Effector CD4-positive, alpha-beta T cell (primary cell): ENCODE results near the gene MID1IP1.
A peak's percentile ranks its signal among the peaks of the same experiment; 100 is the strongest.

Experiments
- DNase-seq: peaks from one replicate; pipeline ENCODE4 v3.0.0-alpha.2; 2020
- total RNA-seq: gene quantifications from one replicate; lab custom pipeline; 2026; lab: John Stamatoyannopoulos, UW

Gene MID1IP1, protein sequence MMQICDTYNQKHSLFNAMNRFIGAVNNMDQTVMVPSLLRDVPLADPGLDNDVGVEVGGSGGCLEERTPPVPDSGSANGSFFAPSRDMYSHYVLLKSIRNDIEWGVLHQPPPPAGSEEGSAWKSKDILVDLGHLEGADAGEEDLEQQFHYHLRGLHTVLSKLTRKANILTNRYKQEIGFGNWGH
- total RNA-seq = 40.3 reads per million, percentile 63 among the genes with 10 or more reads in this experiment

- DNase-seq = peak; percentile 63
Measured at GRCh38 chrX:38800981-38801845, at the start of gene MID1IP1. TSS of gene MID1IP1 (plus strand) at chrX:38801459. CDS start at chrX:38804947, 3,488 bp downstream.

DNA sequence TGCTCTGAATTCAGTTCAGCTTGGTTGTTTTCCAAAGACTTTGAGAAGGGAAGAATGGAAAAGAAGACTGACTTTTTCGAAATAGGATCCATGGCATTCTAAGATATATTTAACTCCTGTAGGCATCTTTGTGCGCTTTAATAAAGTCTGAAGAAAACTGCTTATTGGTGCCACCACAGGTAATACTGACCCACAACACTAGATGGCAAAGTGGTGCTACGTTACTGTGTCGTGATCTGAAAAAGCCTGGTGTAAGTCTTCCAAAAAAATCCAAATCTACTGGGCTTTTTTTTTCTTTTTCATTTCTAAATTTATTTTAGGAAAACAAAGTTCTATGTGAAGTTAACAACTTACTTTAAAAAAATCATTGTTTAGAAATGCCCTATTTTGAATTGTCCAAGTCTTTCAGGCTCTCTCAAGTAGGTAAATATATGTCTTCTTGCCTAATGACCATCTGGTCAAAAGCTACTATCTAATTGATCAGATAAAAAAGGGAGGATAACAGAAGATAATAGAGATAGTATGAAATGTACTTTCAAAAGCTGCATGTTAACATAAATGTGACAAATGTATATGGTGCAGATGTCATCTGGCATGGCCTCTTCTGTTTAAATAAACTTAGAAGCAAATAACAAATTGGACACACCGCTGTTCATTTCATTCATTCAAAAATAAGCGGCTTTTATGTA is 47.0 kb upstream of the MID1IP1 start:
- DNase-seq = no peak

DNA sequence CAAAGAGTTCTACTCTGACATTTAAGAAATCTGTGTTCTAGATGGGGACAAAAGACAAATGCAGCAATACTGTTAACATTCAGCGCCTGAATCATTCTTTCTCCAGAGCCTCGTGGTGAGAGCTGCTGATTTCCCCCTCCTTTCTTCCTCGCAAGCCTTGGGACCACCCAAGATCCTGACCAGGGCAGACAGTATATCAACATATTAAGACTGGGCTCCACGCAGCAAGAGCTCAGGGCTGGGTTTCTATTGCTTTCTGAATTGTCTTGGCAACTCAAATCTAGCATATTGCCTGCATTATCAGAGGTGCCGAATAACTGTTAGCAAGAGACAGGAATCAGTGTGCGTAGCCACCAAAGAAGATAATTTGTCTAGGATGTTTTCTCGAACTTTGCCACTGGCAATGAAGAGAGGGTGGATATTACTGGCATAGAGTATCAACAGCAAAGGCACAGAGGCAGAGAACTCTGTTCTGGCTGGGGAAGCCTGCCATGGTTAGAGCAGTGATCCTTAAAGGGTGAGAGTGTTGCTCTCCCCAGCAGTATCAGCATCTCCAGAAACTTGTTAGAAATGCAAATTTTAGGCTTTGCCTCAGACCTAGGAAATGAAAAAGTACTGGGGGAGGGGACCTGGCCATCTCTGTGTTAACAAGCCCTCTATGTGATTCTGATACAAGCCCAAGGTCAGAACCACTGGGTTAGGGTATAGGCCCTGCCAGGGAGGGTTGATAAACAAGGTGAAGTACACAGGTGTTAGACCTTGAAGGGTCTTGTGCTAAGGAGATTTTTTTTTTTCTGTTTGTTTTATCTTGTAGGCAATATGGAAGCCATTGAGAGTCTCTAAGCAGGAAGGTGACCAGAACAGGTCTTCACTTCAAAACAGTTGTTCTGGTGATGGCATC is 46.2 kb upstream of the MID1IP1 start:
- DNase-seq = no peak

DNA sequence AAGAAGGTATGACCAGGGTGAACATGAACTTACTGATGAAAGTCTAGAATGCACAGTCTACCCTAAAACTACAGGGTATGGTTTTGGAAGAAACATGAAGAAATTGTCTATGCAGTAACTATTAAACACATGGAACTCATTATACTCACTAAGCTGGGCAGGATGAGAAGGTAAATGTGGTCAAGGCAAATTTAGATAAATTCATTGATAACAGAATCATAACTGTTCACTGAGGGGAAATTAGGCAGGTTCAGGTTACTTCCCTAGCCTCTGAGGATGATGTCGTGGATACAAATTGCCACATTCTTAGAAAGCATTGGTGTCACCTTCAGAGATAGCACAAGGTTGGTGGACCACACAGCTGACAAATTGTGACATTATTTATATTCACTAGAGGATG is 40.4 kb upstream of the MID1IP1 start:
- no peak for DNase-seq

DNA sequence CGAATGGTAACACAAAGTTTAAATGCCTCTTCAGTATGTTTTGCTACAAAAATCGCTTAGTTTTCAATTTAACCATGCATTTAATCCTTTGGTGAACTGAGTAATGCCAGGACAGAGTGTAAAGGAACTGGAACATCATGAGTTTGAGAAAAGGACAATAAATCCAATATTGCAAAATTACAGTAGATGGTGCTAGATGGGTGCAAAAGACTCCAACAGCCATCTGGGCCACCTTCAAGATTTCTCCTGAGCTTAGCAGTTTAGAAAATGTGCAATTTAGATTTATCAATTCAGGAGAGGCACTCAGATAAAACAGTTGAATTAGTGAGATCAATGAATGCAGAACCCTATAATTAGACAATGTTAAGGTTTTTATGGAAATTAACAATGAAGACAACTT is 33.2 kb upstream of the MID1IP1 start:
- no peak for DNase-seq

GRCh38 chrX:38770152-38770551 is 31.1 kb upstream of the MID1IP1 start:
- DNase-seq = no peak

DNA sequence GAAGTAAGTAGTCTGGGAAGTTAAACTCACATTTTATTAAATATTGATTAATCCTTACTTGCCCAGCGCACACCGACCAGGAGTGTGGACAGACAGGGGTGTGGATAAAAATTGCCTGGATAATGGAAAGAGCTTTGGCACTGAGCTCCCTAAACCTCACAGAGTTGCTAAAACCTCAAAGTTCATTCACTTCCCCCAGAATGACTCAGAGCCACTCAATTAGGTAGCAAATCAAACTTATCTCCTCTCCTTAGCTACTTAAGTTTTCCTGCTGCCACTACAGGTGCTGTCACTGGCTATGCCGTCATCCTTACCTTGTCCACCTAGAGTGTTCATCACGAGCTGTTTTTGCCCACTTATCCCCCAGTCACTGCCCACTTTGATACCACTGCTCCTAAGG is 27.0 kb upstream of the MID1IP1 start:
- no peak for DNase-seq

DNA sequence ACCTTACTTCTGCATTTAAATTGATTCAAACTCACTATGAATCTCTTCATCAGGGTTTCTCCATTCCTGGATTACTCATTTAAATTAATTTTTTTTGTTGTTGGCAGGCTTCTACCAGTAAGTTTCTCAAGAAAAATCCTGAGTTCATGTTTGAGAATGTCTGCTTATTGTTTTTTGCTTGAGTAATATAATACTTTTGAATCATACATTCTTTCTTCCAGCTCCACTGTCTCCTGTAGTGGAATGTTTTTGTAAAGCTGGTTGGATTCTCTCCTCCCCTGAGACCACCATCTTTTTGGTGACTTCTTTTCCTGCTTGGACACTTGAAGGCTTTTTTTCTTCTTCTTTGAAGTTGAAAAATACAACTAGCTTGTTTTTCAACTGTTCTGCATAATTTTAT is 4.3 kb upstream of the MID1IP1 start:
- DNase-seq = no peak

- DNase-seq = no peak
Measured at GRCh38 chrX:38798956-38799355, 2.3 kb upstream of the MID1IP1 start.

- DNase-seq = no peak
Measured at GRCh38 chrX:38799995-38800580, 1.2 kb upstream of the MID1IP1 start.

- no peak for DNase-seq
Measured at GRCh38 chrX:38803243-38803587, 2.0 kb downstream of the MID1IP1 start.

- DNase-seq = peak; percentile 38
Measured at GRCh38 chrX:38803588-38804431, 2.6 kb downstream of the MID1IP1 start.

GRCh38 chrX:38804432-38804681 is 3.1 kb downstream of the MID1IP1 start:
- no peak for DNase-seq

DNA sequence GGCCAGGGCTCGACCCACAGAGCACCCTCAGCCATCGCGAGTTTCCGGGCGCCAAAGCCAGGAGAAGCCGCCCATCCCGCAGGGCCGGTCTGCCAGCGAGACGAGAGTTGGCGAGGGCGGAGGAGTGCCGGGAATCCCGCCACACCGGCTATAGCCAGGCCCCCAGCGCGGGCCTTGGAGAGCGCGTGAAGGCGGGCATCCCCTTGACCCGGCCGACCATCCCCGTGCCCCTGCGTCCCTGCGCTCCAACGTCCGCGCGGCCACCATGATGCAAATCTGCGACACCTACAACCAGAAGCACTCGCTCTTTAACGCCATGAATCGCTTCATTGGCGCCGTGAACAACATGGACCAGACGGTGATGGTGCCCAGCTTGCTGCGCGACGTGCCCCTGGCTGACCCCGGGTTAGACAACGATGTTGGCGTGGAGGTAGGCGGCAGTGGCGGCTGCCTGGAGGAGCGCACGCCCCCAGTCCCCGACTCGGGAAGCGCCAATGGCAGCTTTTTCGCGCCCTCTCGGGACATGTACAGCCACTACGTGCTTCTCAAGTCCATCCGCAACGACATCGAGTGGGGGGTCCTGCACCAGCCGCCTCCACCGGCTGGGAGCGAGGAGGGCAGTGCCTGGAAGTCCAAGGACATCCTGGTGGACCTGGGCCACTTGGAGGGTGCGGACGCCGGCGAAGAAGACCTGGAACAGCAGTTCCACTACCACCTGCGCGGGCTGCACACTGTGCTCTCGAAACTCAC is 3.6 kb downstream of the MID1IP1 start:
- DNase-seq = peak; percentile 6

GRCh38 chrX:38805432-38806389 is 4.5 kb downstream of the MID1IP1 start:
- peak; percentile 44 for DNase-seq

DNA sequence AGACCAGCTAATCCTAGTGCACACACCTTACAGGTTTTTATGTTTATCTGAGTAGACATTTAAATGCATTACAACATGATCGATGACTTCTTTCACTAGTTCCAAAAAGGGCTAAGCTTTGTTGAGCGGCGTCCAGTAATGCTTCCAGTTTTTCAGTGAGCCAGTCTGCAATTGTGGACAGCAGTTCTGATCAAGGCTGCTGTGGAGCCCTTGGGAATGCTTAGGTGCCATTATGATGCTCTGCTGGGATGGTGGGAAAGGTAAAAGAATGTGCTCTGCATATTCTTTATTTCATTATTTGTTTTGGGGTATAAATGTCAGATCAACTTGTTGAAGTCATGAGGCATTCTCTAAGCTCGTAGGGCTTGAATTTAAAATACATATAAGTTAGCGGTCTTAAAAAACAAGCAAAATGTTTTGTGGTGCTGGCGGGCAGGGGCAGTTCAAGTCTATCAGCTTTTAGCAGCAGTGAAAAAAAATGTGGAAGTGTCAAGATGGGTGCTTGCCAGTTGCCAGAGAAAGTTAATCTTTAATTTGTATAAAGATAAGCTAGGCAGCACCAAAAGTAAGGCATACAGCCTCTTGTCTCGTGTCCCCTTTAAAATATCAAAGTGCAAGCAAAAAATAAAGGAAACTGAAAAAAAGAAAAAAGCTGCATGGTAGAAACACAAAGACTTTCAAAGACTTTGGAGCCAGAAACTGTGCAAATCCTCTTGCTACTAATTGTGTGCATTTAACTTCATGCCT is 5.8 kb downstream of the MID1IP1 start:
- no peak for DNase-seq

DNA sequence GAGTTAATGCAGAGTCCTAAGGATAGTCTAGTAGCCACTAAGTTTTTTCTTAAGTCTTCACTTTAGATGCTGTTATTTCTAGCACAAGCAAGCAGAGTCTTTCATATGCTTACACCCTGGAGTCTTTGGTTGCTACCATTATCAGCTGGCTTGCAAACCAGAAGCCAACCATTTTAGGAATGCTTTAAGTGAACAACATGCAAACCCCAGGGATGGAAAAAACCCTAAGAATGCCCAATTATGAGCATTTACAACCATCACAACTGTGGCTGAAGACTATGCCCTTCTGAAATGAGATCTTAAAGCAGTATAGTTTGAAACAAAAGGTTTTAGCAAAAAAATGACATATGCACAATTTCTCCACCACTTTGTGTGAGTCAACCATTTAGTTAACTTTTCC is 6.6 kb downstream of the MID1IP1 start:
- no peak for DNase-seq

- no peak for DNase-seq
Measured at GRCh38 chrX:38811515-38812243, 10.4 kb downstream of the MID1IP1 start.
